Liver (tissue), 3 donors: ENCODE results near the gene EPHA6.

Source experiments
- ATF3 ChIP-seq: IDR thresholded peaks from 2 replicates; pipeline ENCODE4 v1.6.1; 2016; ENCODE audit warnings: antibody characterized with exemption
- CTCF ChIP-seq: fragments of 150-350 bp; IDR thresholded peaks from 2 replicates; pipeline ENCODE4 v1.5.1; 2017; ENCODE audit warnings: improper control_type of control experiment, low read depth, low read length; ENCODE audit not compliant: missing input control
- FOXA1 ChIP-seq: IDR thresholded peaks from 2 replicates; pipeline ENCODE4 v1.6.1; 2016; ENCODE audit warnings: antibody characterized with exemption
- GABPA ChIP-seq, 2 donors: IDR thresholded peaks in 1 of 2; conservative IDR thresholded peaks in 1 of 2; 2 replicates each; pipeline ENCODE4 v1.6.1; 2016; ENCODE audit warnings: antibody characterized with exemption in 2 of 2, mild to moderate bottlenecking in 1 of 2, moderate library complexity in 1 of 2
- HNF4G ChIP-seq: IDR thresholded peaks from 2 replicates; pipeline ENCODE4 v1.6.1; 2016; ENCODE audit warnings: antibody characterized with exemption
- NR2F2 ChIP-seq: IDR thresholded peaks from 2 replicates; pipeline ENCODE4 v1.6.1; 2016; ENCODE audit warnings: antibody characterized with exemption
- RAD21 ChIP-seq, 2 donors: IDR thresholded peaks; 2 replicates each; pipeline ENCODE4 v1.6.1; 2016; ENCODE audit warnings: antibody characterized with exemption in 2 of 2, mild to moderate bottlenecking in 2 of 2
- YY1 ChIP-seq: IDR thresholded peaks from 2 replicates; pipeline ENCODE4 v1.6.1; 2016; ENCODE audit warnings: antibody characterized with exemption, mild to moderate bottlenecking
- ZBTB33 ChIP-seq: IDR thresholded peaks from 2 replicates; pipeline ENCODE4 v1.6.1; 2016; ENCODE audit warnings: antibody characterized with exemption
- TF ChIP-seq, protein P1 (sequence below): IDR thresholded peaks from 2 replicates; pipeline ENCODE4 v1.6.1; 2016; ENCODE audit warnings: antibody characterized with exemption, mild to moderate bottlenecking
- TF ChIP-seq, protein P2 (sequence below): IDR thresholded peaks from 2 replicates; pipeline ENCODE4 v1.6.1; 2016; ENCODE audit warnings: antibody characterized with exemption
- donor health status: healthy.
- donor health status: healthy.

GRCh38 chr3:97425002-97425401 lies 610.6 kb downstream of the EPHA6 start:
- TF ChIP-seq CTCF (no peak), HNF4G (no peak), YY1 (no peak), ZBTB33 (no peak), FOXA1 (no peak), RAD21 (IDR thresholded peaks at IDR 0.05) (no peak), ATF3 (no peak), GABPA (IDR thresholded peaks at IDR 0.05 in 1 of 2, conservative IDR thresholded peaks at IDR 0.05 in 1 of 2) (no peak), NR2F2 (no peak)
- TF ChIP-seq, protein P1, sequence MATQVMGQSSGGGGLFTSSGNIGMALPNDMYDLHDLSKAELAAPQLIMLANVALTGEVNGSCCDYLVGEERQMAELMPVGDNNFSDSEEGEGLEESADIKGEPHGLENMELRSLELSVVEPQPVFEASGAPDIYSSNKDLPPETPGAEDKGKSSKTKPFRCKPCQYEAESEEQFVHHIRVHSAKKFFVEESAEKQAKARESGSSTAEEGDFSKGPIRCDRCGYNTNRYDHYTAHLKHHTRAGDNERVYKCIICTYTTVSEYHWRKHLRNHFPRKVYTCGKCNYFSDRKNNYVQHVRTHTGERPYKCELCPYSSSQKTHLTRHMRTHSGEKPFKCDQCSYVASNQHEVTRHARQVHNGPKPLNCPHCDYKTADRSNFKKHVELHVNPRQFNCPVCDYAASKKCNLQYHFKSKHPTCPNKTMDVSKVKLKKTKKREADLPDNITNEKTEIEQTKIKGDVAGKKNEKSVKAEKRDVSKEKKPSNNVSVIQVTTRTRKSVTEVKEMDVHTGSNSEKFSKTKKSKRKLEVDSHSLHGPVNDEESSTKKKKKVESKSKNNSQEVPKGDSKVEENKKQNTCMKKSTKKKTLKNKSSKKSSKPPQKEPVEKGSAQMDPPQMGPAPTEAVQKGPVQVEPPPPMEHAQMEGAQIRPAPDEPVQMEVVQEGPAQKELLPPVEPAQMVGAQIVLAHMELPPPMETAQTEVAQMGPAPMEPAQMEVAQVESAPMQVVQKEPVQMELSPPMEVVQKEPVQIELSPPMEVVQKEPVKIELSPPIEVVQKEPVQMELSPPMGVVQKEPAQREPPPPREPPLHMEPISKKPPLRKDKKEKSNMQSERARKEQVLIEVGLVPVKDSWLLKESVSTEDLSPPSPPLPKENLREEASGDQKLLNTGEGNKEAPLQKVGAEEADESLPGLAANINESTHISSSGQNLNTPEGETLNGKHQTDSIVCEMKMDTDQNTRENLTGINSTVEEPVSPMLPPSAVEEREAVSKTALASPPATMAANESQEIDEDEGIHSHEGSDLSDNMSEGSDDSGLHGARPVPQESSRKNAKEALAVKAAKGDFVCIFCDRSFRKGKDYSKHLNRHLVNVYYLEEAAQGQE, result no peak
- TF ChIP-seq, protein P2, sequence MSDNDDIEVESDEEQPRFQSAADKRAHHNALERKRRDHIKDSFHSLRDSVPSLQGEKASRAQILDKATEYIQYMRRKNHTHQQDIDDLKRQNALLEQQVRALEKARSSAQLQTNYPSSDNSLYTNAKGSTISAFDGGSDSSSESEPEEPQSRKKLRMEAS, result no peak
